SKM-1 treated with dmso at 0.1 percent for 144 hours (cell line): ENCODE results near the gene OR11H12.
"Not testable (repeated sequence)": the region's sequence is repeated elsewhere in the genome, so short reads cannot be mapped to it uniquely, and the experiment has no call there.

ENCODE experiments used
- DNase-seq: peaks from one replicate; lab custom pipeline; 2025; ENCODE audit not compliant: unreplicated experiment; lab: John Stamatoyannopoulos, UW

The OR11H12 gene, protein sequence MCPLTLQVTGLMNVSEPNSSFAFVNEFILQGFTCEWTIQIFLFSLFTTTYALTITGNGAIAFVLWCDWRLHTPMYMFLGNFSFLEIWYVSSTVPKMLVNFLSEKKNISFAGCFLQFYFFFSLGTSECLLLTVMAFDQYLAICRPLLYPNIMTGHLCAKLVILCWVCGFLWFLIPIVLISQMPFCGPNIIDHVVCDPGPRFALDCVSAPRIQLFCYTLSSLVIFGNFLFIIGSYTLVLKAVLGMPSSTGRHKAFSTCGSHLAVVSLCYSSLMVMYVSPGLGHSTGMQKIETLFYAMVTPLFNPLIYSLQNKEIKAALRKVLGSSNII

DNA sequence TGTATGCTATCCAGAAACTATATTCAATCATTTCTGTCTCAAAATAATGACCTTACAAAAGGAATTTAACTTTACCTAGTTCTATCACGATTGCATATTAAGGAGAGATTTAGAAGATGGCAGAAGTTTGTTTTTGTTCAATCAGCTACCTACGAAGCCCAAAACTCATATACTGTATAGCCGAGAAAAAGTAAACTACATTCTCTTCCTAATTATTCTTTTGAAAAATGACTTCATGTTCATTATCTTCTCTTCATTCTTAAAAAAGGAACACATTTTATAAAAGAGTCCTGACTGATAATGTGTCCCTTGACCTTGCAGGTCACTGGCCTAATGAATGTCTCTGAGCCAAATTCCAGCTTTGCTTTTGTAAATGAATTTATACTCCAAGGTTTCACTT is at the start of gene OR11H12:
TSS of gene OR11H12 (plus strand) at position 301 of the 400 bp plus-strand sequence. CDS start at position 301, 0 bp downstream.
- not testable (repeated sequence) for DNase-seq

DNA sequence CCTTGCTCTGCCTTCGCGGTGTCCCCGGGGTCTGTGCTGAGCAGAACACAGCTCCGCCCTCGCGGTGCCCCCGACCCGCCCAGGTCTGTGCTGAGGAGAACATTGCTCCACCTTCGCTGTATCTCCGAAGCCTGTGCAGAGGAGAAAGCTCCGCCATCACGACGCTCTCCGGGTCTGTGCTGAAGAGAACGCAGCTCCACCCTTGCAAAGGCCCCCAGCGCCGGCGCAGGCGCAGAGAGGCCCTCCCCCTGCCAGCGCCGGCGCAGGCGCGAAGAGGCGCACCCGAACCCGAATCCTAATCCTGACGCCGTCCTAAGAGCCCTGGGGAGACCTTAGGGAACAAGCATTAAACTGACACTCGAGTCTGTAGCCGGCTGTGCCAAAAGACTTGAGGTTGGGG is 18.0 kb upstream of the OR11H12 start:
- DNase-seq = not testable (repeated sequence)

DNA sequence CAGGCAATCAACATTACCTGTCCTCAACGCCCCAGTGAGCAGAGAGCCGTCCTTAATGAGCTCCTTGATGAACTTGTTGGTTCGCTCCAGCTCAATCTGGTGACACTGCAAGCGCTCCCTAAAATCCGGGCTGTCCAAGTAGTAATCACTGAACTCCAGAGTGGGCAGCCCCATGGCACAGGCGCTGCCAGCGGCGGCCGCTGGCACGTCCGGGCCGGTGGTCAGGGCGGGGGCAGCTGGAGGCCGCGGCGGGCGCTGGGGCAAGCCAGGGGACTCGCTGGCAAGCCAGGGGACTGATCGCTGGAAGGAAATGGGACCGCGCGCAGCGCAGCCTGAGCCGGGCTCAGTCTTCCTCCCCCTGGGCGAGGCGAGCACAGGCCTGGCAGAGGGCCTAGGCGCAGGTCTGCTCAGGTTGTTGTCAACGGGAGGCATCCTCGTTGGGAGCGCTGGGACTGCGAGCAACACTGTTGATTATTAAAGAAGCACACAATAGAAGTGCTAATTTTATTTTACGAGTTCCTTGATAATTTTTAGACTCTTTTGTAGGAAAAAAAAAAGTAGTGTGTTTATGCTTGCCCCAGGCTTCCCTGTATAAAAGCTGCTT is 25.8 kb downstream of the OR11H12 start:
- DNase-seq = not testable (repeated sequence)

DNA sequence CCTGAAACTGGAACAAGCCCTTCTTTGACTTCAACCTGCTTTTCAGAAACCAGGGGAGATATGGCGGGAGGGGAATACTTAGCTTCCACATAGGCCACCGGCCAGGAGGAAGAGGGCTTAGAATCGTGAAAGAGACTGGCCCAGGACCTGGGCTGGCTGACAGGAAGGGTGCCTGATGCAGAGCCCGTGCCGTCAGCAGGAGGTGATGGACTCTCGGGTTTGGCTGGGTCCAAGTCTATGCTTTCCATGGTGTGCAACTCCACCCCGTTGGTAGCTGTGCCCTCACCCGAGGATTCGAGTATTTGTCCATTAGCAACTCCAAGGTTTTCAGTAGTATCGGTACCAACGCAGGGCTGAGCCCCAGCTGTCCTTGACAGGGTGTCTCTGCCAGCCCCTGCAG is 35.1 kb downstream of the OR11H12 start:
- DNase-seq = not testable (repeated sequence)

DNA sequence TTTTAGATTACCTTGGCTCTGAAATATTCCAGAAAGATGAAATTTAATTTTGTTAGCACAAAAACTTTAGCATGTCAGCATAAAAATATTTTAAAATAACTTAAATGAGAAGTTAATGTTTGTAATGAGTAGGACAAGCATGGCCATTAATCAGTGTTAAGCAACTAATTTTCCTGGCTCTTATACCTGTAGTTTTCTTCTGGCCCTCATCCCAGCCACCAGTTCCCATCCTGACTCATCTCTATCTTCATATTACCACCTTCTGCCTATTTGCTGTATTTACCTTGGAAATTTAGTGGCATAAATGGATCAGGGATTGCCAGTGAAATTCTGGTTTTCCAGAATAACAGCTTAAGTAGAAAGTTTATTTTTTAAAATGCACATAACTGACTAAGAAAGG is 37.1 kb downstream of the OR11H12 start:
- DNase-seq = not testable (repeated sequence)

DNA sequence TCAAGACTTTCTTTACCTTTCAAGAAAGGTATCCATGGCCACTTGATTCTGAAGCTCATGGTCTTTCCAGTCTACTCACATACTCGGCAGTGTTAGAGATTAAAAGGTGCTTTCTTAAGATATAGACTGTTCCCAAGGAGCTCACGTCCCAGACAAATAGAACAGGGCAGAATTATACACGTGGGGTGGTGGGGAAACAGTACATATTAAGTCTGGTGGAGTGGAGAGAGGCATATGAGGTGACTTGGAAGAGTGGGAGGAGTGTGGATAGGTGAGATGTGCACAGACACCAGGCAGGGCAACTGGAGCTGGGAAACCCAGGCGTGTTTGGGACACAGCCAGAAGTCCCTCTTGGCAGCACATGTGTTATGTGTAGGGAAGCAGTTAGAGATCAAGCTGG is 37.9 kb downstream of the OR11H12 start:
- not testable (repeated sequence) for DNase-seq

DNA sequence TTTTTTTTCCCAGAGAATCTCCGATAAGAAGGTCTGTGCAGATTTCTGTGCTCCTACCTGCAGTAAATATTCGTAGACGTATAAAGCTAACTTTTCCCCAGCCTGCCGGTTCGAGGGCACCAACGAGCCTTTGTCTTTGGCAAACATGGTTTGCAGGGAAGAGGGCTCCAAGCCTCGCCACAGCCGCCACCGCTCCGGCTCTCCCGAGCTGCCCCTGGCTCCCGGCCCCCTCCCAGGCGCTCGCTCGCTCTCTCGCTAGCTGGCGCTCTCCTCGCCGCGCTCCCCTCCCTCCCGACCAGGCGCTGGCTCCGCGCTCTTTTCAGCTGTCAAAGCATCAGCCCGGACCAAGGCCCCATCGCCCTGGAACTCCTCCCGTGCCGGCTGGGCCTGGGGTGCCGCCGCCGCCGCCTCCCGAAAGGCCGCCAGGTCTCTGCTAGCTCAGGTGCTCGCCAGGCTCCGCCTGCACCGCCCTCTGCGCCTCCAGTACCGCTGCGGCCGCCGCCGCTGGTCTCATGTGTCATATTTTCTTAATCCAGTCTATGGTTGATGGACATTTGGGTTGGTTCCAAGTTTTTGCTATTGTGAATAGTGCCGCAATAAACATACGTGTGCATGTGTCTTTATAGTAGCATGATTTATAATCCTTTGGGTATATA is 45.3 kb downstream of the OR11H12 start:
- not testable (repeated sequence) for DNase-seq
